HL-60 (cell line): ENCODE results near the gene ZMYM5.
A peak's percentile ranks its signal among the peaks of the same experiment; 100 is the strongest.
"Not testable (repeated sequence)": the region's sequence is repeated elsewhere in the genome, so short reads cannot be mapped to it uniquely, and the experiment has no call there.

ENCODE experiments used
- DNase-seq, 2 experiments: peaks; one replicate each; pipeline ENCODE4 v3.0.0-alpha.2; 2010 to 2020; ENCODE audit warnings: low read depth in 1 of 2, low spot score in 1 of 2
- H3K27ac ChIP-seq: fragments of 250-450 bp; sonication (Bioruptor Pico); replicated peaks from 2 replicates; pipeline ENCODE4 v1.5.1; 2020; ENCODE audit warnings: mild to moderate bottlenecking, moderate library complexity
- H3K27me3 ChIP-seq: fragments of 250-450 bp; sonication (Bioruptor Pico); 2 replicates; pipeline ENCODE4 v1.5.1; 2021; ENCODE audit warnings: mild to moderate bottlenecking, moderate library complexity; ENCODE audit not compliant: insufficient read depth, poor library complexity, severe bottlenecking
- H3K4me3 ChIP-seq: replicated peaks from 2 replicates; pipeline ENCODE4 v1.5.1; 2011; ENCODE audit warnings: mild to moderate bottlenecking, control low read depth, low read length; ENCODE audit not compliant: insufficient read depth
- GABPA ChIP-seq: IDR thresholded peaks from 2 replicates; pipeline ENCODE4 v1.6.1; 2012; ENCODE audit warnings: low read depth
- POLR2AphosphoS5 ChIP-seq: IDR thresholded peaks from 2 replicates; pipeline ENCODE4 v1.6.1; 2012; ENCODE audit warnings: low read depth
- SPI1 ChIP-seq: IDR thresholded peaks from 2 replicates; pipeline ENCODE4 v1.6.1; 2012; ENCODE audit warnings: low read depth, mild to moderate bottlenecking, borderline replicate concordance
- TF ChIP-seq, protein P1 (sequence below): IDR thresholded peaks from 2 replicates; pipeline ENCODE4 v1.6.1; 2012; ENCODE audit warnings: low read depth; ENCODE audit not compliant: insufficient replicate concordance
- TF ChIP-seq, protein P2 (sequence below): IDR thresholded peaks from one replicate; pipeline ENCODE4 v1.5.1; 2011; ENCODE audit warnings: low read length, control low read depth, inconsistent platforms; ENCODE audit not compliant: insufficient read depth

Gene ZMYM5

GRCh38 chr13:19791953-19792537, 71.4 kb downstream of the ZMYM5 start:
- H3K27ac ChIP-seq, result no peak overlapping the region
- TF ChIP-seq SPI1, result no peak
- TF ChIP-seq, protein P1, sequence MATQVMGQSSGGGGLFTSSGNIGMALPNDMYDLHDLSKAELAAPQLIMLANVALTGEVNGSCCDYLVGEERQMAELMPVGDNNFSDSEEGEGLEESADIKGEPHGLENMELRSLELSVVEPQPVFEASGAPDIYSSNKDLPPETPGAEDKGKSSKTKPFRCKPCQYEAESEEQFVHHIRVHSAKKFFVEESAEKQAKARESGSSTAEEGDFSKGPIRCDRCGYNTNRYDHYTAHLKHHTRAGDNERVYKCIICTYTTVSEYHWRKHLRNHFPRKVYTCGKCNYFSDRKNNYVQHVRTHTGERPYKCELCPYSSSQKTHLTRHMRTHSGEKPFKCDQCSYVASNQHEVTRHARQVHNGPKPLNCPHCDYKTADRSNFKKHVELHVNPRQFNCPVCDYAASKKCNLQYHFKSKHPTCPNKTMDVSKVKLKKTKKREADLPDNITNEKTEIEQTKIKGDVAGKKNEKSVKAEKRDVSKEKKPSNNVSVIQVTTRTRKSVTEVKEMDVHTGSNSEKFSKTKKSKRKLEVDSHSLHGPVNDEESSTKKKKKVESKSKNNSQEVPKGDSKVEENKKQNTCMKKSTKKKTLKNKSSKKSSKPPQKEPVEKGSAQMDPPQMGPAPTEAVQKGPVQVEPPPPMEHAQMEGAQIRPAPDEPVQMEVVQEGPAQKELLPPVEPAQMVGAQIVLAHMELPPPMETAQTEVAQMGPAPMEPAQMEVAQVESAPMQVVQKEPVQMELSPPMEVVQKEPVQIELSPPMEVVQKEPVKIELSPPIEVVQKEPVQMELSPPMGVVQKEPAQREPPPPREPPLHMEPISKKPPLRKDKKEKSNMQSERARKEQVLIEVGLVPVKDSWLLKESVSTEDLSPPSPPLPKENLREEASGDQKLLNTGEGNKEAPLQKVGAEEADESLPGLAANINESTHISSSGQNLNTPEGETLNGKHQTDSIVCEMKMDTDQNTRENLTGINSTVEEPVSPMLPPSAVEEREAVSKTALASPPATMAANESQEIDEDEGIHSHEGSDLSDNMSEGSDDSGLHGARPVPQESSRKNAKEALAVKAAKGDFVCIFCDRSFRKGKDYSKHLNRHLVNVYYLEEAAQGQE, result no peak
- TF ChIP-seq GABPA, result no peak
- TF ChIP-seq POLR2AphosphoS5, result no peak
- TF ChIP-seq, protein P2, sequence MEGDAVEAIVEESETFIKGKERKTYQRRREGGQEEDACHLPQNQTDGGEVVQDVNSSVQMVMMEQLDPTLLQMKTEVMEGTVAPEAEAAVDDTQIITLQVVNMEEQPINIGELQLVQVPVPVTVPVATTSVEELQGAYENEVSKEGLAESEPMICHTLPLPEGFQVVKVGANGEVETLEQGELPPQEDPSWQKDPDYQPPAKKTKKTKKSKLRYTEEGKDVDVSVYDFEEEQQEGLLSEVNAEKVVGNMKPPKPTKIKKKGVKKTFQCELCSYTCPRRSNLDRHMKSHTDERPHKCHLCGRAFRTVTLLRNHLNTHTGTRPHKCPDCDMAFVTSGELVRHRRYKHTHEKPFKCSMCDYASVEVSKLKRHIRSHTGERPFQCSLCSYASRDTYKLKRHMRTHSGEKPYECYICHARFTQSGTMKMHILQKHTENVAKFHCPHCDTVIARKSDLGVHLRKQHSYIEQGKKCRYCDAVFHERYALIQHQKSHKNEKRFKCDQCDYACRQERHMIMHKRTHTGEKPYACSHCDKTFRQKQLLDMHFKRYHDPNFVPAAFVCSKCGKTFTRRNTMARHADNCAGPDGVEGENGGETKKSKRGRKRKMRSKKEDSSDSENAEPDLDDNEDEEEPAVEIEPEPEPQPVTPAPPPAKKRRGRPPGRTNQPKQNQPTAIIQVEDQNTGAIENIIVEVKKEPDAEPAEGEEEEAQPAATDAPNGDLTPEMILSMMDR, result no peak
- no peak for DNase-seq
- H3K4me3 ChIP-seq, result no peak overlapping the region
- no peaks in the 10 kb centered on the region for H3K27me3 ChIP-seq

GRCh38 chr13:19782727-19783682, 80.4 kb downstream of the ZMYM5 start, which contains the start of gene PSPC1:
PSPC1 (minus strand) TSS chr13:19782945; CDS start chr13:19782757, 188 bp downstream.
- H3K27me3 ChIP-seq, result not testable (repeated sequence)
- Histone ChIP-seq H3K4me3 (peak within 1 kb of the TSS; percentile 55), H3K27ac (peak within 1 kb of the TSS; percentile 93)
- peak; percentile 81 to 94 for DNase-seq
- TF ChIP-seq POLR2AphosphoS5, result peak; percentile 89

DNA sequence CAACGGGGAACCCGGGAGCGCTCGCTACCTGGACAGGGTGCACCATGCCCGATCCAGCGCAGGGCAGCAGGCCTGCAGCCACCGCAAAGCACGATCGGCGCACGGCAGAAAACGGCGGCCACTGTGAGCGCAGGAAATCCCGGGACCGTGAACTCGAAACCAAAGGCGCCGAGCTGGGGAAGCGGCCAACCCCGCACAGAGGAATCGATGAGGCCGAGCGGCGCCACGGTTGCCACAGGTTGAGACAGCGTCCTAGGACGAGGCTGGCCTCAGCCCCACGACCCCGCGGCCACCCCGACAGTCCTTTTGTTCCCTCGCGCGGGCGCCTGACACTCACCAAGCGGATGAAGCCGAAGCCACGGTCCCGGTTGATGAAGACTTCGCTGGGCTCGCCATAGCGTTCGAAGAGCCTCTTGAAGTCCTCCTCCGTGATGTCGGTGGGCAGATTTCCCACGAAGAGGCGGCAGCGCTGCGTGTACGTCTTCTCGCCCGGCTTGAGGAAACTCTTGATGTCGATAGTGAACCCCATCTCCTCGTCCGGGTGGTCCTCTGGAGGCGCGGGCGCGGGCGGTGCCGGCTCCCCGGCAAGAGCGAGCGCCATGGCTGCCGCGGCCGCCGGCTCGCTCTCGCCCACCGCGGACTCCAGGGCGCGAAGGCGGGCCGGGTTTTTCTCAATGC, 81.3 kb downstream of the ZMYM5 start:
- no peak for TF ChIP-seq GABPA
- TF ChIP-seq, protein P2, result no peak
- TF ChIP-seq, protein P1, result no peak
- TF ChIP-seq POLR2AphosphoS5, result no peak
- TF ChIP-seq SPI1, result no peak
- peak; percentile 30 to 47 for DNase-seq
- peak overlapping the region; percentile 93 for H3K27ac ChIP-seq
- H3K27me3 ChIP-seq, result no peaks in the 10 kb centered on the region
- peak overlapping the region; percentile 55 for H3K4me3 ChIP-seq

- Histone ChIP-seq H3K27me3 (no peaks in the 10 kb centered on the region), H3K27ac (peak overlapping the region; percentile 93), H3K4me3 (peak overlapping the region; percentile 55)
- TF ChIP-seq, protein P1, result no peak
- TF ChIP-seq SPI1 (no peak), POLR2AphosphoS5 (no peak), GABPA (no peak)
- TF ChIP-seq, protein P2, result no peak
- DNase-seq, result peak in 1 of 2 experiments; percentile 9
Observed at GRCh38 chr13:19781526-19781925, 81.9 kb downstream of the ZMYM5 start.
